22Rv1 (cell line): ENCODE measurements around the gene RAD51B.

Experiments
- H3K27ac ChIP-seq: fragments of 450-650 bp; 2 replicates; pipeline ENCODE4 v1.5.1; 2017
- CTCF ChIP-seq: fragments of 450-650 bp; IDR thresholded peaks from 2 replicates; pipeline ENCODE4 v1.5.1; 2017; ENCODE audit warnings: mild to moderate bottlenecking
- ZFX ChIP-seq: fragments of 450-650 bp; IDR thresholded peaks from 2 replicates; pipeline ENCODE4 v1.6.1; 2017; ENCODE audit warnings: antibody characterized with exemption, borderline replicate concordance

Gene RAD51B

GRCh38 chr14:67926821-67927220, 107.2 kb downstream of the RAD51B start:
- no peak overlapping the region for H3K27ac ChIP-seq
- TF ChIP-seq CTCF (no peak), ZFX (no peak)

GRCh38 chr14:67927244-67927643, 107.7 kb downstream of the RAD51B start:
- H3K27ac ChIP-seq, result no peak overlapping the region
- TF ChIP-seq CTCF, result no peak
- no peak for TF ChIP-seq ZFX

- no peak overlapping the region for H3K27ac ChIP-seq
- no peak for TF ChIP-seq CTCF
- TF ChIP-seq ZFX, result no peak
These were observed 108.8 kb downstream of the RAD51B start for GRCh38 chr14:67928375-67928774.

- no peak overlapping the region for H3K27ac ChIP-seq
These were observed 113.2 kb downstream of the RAD51B start for GRCh38 chr14:67932708-67933246.

GRCh38 chr14:67933266-67933665, 113.7 kb downstream of the RAD51B start:
- no peak overlapping the region for H3K27ac ChIP-seq
- TF ChIP-seq ZFX, result no peak
- no peak for TF ChIP-seq CTCF

More at GRCh38 chr14:67932708-67933246, 113.2 kb downstream of the RAD51B start:
- TF ChIP-seq CTCF (no peak), ZFX (no peak)

GRCh38 chr14:67934087-67934486, 114.5 kb downstream of the RAD51B start:
- H3K27ac ChIP-seq, result no peak overlapping the region
- no peak for TF ChIP-seq ZFX
- TF ChIP-seq CTCF, result peak; percentile 82

- no peak overlapping the region for H3K27ac ChIP-seq
- no peak for TF ChIP-seq ZFX
These were observed 115.3 kb downstream of the RAD51B start for GRCh38 chr14:67934862-67935261.

GRCh38 chr14:67935371-67935770, 115.8 kb downstream of the RAD51B start:
- no peak overlapping the region for H3K27ac ChIP-seq
- TF ChIP-seq ZFX (no peak), CTCF (no peak)
